Fibroblast of skin of left biceps (primary cell): ENCODE measurements around the gene ZNF618.

Experiments used
- DNase-seq, 2 experiments: peaks; one replicate each; pipeline ENCODE4 v3.0.0-alpha.2; 2013; ENCODE audit warnings: low read depth in 2 of 2

The ZNF618 gene

DNA sequence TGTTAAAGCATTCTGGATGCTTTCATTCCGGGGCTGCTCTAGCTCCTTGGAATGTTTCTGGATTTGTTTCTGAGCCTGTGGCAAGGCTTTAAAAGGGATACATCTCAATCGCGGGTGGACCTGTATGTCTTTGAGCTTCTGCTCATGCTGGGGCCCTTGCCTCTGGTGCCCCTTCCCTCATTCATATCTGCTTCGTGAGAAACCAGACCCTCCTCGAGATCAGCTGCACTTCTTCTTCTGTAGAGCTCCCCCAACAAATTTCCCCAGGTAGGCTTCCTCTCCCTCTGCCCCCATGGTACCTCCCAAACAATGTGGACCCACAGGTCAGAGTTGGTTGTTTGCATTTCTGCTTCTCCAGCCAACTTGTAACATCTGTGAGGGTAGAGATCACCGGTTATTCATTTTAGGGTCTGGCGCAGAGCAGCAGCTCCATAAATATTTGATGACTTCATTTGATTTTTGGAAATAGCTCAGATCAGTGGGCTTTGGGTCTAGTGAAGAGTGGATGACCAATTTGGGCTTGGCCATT is 6.6 kb downstream of the ZNF618 start:
- DNase-seq = no peak

DNA sequence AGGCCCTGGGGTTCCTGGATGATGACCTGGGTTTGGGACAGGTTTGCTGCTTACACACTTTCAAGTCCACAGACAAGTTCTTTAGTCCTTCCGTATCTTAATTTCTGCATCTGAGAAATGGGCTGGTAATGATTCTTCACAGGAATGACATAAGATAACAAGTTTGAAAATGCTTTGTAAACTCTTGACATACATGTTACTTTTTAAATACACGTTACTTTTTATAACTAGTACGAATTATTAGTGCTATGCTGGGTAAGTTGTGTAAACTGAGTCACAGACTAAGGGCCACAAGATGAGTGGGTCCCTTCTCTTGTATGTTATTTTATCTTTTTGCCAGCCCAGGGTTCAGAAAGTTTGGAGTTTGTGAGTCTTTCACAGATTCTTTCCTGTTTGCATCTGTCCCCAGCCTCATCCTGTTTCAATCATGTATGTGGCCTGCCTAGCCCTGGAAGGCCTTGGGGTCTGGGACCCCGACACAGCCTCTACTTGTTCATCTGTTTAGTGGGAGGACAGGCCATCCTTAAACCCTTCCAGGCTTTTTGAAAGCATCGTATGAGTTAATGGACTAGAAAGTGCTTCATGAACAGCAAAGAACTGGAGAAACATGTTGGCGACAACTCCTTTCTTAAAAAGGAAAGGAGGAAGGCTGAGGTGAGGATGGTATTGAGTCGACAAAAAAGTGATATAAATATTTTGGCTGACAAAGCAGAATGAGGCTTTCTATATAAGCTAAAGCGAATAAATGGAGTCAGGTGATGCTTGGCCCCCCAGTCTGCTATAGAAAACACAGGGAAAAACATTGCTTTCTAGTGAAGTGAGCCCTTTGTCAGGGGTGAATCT is 9.3 kb downstream of the ZNF618 start:
- no peak for DNase-seq

DNA sequence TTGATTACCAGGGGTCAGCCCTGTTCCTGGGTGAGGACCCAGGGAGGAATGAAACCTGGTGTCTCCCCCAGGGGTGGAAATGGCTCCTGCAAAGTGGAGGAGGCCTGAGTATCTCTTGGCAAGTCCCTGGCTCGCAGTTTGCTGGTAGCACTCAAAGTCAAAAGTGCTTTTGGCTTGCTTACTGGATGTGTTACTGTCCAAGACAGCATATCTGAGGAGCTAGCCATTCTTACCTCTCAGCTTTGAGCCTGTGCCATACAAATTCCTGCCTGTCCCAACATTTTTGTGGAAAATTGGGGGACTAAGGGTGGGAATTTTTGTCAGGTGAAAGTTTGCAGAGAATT is 9.9 kb downstream of the ZNF618 start:
- no peak for DNase-seq

DNA sequence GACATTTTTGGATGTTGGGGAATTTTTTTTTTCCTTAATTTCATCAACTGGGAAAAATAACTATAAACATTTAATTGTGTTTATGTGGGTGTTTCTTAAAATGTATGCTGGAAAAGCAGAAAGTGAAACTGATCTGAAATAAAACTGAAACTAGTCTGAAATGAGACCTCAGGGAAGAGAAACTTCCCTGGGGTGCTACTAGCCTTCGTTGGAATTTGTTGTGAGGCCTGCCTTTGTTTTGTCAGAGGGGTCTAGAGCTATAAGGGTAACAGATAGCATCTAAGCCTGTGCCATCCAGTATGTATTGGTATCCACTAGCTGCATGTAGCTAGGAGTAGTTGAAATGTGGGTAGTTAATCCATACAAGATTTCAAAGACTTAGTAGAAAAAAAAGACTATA is 10.4 kb downstream of the ZNF618 start:
- DNase-seq = no peak

DNA sequence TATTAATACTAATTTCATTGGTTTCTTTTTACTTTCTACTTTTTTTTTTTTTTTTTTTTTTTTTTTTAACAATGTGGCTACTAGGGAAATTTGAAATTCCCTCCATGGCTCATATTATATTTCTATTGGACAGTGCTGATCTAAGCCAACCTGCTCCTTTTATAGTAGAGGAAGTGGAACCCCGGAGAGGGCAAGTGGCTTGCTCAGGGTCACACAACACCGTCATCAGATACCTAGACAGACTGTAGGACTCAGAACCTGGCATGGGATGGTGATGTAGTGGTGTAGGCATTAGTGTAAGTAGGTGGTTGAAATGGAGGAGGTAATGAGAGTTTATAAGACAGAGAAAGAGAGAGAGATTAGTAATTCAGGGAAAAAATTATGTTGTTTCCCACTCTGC is 10.8 kb downstream of the ZNF618 start:
- DNase-seq = no peak

DNA sequence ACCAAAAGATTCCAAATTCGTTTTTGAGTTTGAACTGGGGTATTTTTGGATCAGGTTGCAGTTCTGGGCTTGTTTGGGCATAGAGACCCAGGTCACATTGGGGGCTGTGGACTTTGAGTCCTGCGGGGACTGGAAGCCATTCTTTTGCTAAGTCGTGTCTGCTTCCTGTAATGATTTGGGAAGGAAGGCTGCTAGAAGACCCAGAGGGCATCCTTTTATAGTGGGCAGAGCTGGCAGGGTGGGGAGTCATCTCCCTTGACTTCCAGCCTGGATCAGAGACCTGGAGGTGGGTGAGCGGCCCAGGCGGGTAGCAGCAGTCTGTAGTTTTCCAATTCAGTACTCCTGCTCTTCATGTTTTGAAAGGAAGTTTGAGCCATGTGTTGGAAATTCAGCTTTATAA is 11.3 kb downstream of the ZNF618 start:
- no peak for DNase-seq

DNA sequence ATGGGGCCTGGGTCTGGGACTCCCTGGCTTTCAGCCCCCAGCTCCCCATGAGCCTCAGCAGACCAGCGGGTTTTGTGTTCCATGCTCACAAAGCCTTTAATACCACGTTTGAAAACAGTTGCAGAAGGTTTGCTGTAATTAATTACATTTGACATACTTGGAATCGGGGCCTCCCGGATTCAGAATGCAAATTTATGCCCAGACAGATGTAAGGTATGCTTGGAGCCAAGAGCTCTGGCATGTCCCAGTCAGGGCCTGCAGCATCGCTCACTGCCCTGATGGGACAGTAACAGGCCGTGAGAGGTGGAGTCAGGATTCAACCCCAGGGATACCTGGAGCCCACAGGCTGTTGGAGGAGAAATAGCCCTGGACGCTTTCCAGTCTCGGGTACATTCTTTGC is 12.2 kb downstream of the ZNF618 start:
- DNase-seq = no peak

DNA sequence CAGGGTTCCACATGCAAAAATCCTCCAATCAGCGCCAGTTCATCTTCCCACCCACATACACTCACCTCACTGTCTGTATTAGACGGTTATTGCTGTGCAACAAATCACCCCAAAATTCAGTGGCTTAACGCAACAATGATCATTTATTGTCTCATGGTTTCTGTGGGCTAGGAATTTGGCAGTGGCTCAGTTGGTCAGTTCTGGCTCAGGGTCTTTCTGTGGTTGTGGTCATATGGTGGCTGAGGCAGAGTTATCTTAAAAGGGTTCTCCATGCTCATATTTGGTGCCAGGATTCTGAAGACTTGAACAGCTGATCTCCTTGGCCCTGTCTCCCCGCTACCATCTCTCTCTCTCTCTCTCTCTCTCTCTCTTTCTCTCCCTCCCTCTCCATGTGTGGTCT is 12.9 kb downstream of the ZNF618 start:
- DNase-seq = no peak

DNA sequence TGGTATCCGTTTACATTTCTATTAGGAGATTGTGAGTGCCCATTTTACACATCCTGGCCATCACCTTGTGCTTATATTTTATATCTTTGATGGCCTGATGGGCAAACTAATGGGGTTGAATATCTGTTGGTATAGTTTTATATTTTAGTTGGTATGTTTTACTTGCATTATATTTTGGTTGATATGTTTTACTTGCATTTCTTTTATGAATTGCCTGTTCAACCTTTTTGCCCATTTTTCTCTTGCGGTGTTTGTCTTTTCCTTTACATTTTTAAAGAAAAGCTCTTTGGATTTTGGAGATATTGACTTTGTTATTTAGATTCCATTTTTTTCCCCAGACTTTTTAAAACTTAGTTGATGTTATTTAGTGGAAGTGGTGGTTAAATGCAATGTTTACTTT is 14.6 kb downstream of the ZNF618 start:
- no peak for DNase-seq

DNA sequence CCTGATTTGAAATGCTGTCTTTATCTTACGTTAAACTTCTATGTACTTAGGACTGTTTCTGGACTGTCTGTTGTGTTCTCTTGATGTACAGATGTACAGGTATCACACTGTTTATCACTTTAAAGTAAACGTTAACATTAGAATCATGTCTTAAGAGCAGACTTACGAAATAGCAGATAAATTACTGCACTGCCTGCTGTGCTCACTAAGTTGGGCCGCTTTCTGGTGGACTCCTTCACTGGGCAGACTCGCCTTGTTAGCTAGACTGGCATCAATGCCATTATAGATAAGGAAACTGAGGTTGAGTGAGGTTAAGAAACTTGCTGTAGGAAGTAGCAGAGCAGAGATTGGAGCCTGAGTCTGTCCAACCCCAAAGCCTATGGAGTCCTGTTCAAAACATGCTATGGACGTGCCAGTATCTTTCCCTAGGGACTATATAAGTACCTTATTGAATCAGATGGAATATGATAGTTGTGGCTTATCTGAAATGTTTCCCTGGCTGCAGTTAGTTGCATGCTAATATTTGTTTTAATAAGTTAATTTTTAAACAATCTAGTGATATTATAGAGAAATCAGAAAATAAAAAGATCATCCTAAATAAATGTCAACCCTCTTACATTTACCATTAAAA is 16.9 kb downstream of the ZNF618 start:
- DNase-seq = no peak

DNA sequence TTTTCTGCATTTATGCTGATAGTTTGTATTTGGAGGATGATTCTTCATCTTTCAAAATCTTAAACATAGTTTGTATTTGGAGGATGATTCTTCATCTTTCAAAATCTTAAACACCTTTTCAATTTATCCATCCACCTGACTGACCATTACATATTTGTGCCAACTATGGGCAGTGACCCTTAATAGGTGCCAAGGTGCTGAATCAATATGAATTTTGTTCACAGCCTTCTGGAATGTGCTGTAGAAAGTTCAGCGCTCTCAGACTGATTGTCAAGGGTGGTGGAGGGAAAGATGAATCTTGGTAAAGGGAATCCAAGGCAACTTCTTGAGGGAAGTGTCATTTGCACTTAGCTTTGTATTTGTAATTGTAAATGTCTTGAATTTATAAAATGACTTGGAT is 18.1 kb downstream of the ZNF618 start:
- no peak for DNase-seq

DNA sequence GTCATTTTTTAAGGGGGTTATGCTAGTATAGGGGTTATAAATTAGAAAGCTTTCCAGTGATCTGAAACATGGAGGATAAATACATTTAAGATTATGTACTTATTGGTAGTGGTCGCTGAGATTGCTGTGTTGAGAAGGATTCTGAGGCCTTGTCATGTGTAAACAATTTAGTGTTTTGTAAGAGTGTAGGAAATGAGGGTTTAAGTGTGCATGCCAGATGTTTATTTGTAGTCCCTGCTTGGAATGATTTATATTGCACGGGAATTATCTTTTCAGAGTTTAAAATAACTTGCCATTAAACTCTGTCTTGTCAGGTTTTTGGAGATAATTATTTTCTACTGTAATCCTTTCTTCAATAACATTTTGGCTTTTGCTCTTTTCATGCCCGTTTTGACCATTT is 19.4 kb downstream of the ZNF618 start:
- DNase-seq = peak in 1 of 2 experiments; percentile 26

DNA sequence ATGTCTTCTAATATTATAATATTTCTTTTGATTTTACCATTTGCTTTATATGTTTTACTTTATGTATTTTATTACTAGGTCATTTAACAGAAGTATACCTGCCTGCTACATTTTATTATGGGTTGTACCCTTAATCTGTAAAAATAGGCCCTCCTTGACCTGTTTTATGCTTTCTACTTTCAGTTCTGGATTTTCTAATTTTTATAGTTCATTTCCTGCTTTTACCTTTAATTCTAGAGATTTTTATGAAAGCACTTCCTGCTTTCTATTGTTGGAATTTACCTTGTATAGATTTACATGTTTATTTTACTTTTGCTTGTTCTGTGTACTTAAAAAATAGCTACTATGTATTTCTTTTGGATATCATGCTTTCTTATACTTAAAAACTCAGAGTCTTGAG is 20.6 kb downstream of the ZNF618 start:
- DNase-seq = no peak

DNA sequence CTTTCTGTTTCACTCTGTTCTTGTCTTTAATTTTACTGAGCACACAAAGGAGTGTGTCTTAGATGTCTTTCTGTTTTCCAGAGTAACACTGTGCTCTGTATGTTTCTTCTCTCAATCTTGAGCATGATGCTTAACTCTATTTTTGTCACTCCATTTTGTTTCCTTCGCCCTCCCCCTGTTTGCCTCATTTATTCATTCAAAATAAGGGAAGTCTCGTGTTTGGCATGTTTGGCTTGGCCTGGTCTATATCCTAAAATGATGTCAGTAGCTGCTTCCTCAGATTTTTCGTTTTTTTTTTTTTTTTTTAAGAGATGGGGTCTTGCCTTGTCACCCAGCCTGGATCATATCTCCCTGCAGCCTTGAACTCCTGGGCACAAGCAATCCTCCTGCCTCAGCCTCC is 22.0 kb downstream of the ZNF618 start:
- no peak for DNase-seq

DNA sequence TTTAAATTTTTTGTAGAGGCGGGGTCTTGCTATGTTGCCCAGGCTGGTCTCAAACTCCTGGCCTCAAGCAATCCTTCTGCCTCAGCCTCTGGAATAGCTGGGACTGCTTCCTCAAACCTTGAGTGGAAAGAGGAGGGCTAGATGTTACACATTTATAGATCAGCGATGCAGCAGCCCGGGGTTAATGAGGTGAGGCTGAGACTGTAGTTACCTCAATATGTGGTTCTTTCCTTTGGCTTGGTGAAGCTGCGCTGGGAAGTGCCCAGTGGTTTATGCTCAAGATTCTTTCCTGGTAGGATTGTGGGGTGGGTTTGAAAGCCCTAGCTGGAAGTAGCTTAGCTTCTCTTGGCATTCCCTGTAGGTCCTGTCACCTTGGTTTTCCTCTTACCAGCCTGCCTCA is 22.5 kb downstream of the ZNF618 start:
- DNase-seq = no peak

DNA sequence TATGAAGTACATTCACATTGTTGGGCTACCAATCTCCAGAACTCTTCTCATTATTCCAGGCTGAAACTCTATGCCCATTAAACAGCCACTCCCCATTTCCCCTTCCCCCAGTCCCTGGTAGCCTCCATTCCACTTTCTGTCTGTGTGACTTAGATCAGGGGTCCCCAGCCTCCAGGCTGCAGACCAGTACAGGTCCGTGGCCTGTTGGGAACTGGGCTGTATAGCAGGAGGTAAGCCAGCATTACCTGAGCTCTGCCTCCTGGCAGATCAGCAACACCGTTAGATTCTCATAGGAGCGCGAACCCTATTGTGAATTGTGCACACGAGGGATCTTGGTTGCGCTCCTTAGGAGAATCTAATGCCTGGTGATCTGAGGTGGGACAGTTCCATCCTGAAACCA is 23.1 kb downstream of the ZNF618 start:
- no peak for DNase-seq

DNA sequence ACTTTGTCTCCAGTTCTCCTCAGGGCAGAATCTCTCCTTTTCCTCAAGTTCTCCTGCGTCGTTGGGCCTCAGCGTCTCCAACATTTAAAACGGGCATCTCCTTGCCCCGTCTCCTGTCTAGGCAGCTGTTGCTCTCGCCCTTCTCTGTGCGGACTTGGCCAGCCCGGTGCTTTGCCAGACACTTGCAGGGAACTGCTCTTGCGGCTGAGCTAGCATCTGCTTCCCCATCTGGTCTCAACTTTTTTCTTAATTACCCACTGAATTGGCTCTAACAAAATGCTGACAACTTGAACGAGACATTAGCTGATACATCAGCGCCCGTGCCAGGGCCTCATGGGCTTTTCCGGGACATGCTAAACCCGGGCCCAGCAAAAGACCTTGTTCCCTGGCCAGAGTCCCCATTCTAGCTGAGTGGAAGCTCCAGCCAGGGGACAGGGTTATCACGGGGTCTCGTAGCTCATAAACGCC is 25.1 kb downstream of the ZNF618 start:
- peak in 1 of 2 experiments; percentile 30 for DNase-seq

DNA sequence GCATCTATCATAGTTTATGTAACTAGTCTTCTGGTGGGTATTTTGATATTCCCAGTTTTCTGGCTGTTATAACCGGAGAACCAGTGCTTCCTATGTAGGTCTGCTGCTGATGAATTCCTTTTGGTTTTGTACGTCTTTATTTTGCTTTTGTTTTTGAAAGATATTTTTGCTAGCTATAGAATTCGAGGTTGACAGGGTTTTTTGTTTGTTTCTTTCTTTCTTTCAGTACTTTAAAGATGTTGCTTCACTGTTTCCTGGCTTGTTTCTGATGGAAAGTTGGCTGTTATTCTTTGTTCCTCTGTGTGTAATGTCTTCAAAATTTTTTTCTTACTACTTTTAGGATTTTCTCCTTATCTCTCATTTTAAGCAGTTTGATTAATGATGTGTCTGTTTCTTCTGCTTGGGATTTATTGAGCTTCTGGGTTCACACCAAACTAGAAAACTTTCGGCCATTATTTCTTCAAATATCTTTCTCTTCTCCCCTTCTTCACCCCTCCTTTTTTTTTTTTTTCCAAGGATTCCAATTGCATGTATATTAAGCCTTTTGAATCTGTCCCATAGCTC is 27.5 kb downstream of the ZNF618 start:
- no peak for DNase-seq

DNA sequence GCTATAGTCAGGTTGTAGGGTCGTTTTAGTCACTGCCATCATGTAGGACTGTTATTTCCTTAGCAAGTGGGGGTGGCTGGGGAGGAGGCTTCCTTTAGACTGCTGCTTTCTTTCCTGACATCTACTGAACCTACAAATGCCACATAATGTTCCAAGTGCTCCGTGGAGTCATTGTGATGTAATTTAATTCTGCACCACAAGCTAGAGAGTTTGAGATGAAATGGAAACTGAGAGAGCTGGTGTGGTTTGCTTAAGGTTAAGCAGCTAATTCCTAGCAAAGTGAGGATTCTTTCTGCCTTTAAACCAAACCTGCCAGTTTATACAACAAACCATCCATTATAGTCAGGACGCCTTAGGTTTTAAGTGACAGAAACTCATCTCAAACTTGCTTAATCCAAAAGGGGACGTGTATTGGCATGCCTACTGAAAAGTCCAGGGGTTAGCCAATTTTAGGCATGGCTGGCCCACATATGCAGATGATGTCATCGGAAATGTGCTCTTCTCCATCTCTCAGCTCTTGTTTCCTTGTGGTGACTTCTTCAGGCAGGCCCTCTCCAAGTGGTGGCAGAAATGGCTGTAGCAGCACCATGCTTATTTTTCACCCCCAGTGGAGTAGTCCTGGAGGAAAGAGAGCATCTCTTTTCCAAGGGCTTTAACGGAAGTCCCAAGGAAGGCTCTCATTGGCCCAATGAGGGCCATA is 30.5 kb downstream of the ZNF618 start:
- DNase-seq = no peak

DNA sequence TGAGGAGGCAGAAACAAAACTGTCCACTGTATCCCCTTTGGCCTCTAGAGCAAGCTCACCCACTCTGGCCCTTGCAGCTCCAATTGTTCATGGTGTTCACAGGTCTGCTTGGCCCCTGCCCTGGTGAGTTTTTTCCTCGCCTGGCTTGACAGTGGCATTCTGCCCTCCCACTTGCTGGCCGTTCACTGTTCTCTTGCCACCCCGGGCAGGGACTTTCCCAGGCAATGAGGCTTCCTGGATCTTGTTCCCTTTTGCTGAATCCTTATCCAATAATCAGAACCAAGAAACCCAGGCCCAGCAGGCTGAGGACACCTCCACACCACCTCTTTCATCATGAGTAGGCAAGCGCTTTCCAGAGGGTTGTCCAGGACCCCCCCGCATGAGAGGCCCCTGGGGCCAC is 31.2 kb downstream of the ZNF618 start:
- DNase-seq = no peak

DNA sequence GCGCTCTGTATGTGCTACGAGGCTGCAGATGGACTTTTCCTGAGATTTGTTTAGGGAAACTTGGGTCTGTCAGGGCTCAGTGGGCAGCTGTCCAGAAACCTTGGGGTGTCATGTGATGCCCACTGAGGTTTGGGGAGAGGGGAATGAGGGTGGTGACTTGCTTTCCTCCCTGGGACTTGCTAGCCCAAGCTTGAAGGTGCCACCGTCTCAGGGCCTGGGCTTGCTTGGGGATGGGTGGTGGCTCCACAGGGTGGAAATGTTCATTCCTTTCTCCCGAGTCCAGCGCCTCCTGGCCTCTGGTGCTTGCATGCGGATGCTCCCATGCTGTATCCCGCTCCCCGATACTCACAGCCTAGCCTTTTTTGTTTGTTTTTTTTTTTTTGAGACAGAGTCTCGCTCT is 33.3 kb downstream of the ZNF618 start:
- DNase-seq = no peak

DNA sequence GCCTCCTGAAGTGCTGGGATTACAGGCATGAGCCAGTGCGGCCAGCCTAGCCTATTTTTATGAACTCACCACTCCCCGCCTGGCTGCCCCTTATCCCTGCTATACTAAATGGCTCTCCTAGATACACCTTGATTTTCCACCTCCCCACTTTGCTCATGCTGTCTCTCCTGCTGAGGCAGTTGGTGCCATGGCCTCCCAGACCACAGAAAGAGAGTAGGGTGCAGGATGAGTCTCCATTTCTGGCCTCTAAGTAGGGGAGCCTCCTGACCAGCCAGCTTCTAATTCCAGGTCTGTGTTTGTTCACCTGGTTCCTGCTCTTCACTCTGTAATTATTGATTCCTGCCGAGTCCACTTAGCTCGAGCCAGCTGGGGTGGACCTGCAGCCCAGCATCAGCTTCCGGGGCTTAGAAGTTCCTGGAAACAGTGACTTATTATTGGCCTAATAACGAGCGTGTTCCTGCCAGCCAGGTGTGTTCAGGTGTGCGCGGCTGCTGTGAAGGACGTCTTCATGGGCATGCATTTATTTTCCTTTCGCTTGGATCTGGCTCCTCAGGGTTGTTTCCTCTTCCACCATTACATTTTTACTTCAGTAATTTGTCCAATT is 34.0 kb downstream of the ZNF618 start:
- DNase-seq = no peak
